ENCODE results near the gene RECK.

Gene RECK

GRCh38 chr9:36023260-36024048 is 13.3 kb upstream of the RECK start:
- peak; percentile 44 for DNase-seq (ENCODE audit: low read depth)

GRCh38 chr9:36025746-36026145 is 11.0 kb upstream of the RECK start:
- no peak for DNase-seq (ENCODE audit: low read depth)

- no peak for DNase-seq (ENCODE audit: low read depth)
Measured at GRCh38 chr9:36029202-36029601, 7.5 kb upstream of the RECK start.

DNA sequence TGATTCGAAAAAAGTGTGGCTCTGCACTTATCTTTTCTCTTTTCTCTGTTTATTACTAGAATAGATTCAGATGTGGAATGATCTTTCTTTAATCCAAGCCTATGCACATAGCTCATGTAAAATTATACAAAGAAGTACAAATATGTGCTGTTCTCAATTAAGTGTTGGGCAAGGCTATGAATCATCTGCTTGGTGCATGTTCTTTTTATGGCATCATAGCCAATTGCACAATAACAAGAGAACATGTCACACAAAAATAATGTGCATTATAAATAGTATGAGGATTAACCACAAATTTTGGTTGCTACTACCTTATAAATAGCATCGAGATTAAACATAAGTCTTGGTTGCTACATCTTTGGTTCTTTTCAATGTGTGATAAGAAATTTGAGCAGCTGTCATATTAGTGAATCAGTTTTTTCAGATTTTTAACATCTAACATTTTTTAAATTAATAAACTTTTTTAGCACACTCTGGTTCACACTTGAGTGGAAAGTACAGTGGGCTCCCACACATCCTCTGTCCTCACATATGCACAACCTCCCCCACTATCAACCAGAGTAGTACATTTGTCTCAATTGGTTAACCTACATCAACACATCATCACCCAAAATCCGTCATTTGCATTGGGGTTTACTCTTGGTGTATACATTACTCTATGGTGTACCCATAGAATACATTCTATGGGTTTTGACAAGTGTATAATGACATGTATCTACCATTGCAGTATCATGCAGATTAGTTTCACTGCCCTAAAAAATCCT is 6.8 kb upstream of the RECK start:
- peak; percentile 93 for DNase-seq (ENCODE audit: low read depth)

GRCh38 chr9:36030871-36031270 is 5.8 kb upstream of the RECK start:
- DNase-seq (ENCODE audit: low read depth), result no peak

GRCh38 chr9:36031774-36032555 is 4.7 kb upstream of the RECK start:
- no peak for DNase-seq (ENCODE audit: low read depth)

DNA sequence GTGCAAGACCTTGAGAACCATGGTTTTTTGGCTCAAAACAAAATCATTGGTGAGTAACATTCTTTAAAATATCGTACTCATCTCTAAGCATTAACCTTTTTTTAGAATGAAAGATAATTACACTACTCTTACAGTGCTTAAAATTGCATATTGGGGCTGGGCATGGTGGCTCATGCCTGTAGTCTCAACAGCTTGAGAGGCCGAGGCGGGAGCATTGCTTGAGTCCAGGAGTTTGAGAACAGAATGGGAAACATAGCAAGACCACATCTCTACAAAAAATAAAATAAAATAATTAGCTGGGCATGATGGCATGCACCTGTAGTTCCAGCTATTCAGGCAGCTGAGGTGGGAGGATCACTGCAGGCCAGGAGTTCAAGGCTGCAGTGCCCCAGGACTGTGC is 2.9 kb upstream of the RECK start:
- DNase-seq (ENCODE audit: low read depth), result no peak

DNA sequence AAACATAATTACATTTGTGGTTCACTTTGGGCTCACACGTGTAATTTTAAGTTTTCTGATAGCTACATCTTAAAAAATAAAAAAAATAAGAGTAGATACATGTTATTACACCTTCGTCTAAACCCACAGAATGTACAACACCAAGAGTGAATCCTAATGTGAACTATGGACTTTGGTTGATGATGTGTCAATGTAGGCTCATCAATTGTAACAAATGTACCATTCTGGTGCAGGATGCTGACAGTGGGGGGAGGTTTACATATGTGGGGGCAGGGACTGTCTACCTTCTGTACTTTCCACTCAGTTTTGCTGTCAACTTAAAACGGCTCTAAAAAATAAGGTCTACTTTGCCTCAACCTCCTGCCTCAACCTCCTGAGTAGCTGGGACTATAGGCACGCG is 2.5 kb upstream of the RECK start:
- no peak for DNase-seq (ENCODE audit: low read depth)

GRCh38 chr9:36035006-36035405 is 1.7 kb upstream of the RECK start:
- DNase-seq (ENCODE audit: low read depth), result no peak

- no peak for DNase-seq (ENCODE audit: low read depth)
Measured at GRCh38 chr9:36036253-36036779, 397 bp upstream of the RECK start.

DNA sequence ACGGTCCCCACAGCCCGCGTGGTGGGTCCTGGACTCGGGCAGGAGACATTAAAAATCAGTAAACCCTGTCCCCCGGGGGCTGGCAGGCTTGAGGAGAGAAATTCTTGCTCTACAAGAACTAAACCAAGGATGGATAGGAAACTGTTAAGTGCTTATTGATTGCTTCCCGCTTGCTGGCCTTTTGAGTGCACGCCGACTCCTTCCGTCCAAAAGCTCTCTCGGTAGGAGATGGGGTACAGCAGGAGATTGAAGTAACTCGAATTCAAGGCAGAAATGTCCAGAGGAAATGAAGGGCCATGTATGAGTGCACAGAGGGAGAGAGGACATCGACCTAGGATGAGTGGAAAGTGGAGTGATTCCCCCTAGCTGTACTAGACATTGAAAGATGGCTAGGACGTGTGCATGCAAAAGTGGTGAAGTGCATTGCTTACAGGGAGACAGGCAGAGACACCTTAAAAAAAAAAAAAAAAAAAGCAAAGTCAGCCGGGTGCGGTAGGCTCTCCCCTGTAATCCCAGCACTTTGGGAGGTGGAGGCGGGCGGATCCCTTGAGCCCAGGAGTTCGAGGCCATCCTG is 923 bp downstream of the RECK start:
- no peak for DNase-seq (ENCODE audit: low read depth)

- no peak for DNase-seq (ENCODE audit: low read depth)
Measured at GRCh38 chr9:36039121-36039520, 2.4 kb downstream of the RECK start.

DNA sequence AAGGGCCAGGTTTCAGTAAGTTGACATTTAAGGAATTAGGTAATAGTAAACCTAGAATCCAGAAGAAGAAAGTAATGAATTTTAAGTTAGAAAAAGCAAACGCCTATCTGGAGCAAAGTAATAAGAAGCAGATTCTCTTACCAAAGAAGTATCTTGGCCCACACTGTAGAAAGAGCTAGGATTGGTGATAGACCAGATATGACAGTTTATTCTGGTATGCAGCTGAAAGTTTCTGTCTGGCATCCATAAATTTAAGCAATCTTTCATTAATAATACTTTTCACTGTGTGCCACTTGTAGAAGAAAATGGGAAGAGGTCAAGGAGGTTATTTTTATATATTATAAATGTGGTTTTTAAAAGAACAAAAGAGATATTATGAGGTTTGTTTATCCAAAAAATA is 3.0 kb downstream of the RECK start:
- DNase-seq (ENCODE audit: low read depth), result no peak

- DNase-seq (ENCODE audit: low read depth), result no peak
Measured at GRCh38 chr9:36040271-36040925, 3.7 kb downstream of the RECK start.

- DNase-seq (ENCODE audit: low read depth), result no peak
Measured at GRCh38 chr9:36041506-36041905, 4.8 kb downstream of the RECK start.

- DNase-seq (ENCODE audit: low read depth), result no peak
Measured at GRCh38 chr9:36045610-36046009, 8.9 kb downstream of the RECK start.

DNA sequence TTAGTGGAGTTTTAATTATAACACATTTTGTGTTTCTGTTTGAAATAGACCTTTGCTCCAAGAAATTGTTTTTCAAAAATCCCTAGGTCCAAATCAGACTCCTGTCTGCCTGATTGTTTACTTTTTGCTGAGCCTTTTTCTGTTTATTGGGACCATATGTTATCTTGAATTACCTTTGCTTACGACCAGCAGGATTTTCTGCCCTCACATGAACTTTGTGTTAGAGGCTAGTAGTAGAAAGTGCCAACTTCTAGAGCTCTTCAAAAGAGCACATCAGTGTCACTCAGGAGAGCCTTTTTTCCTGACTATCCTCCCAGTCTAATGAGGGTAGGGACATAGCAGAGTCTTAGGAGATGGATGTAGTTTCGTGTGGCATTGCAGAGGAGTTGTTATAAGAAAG is 10.2 kb downstream of the RECK start:
- DNase-seq (ENCODE audit: low read depth), result no peak

DNA sequence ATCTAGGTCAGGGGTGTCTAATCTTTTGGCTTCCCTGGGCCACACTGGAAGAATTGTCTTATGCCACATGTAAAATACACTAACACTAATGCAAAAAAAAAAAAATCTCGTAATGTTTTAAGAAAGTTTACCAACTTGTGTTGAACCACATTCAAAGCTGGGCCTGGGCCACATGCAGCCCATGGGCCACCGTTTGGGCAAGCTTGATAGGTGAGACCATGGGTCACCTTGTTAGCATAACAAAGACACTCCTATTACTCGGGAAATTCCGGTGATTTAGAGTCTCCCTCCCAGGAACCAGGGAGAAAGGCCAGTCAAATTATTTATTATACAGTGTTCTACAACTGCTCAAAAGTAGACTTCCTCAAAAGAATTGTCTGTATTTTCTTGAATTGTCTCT is 12.7 kb downstream of the RECK start:
- DNase-seq (ENCODE audit: low read depth), result no peak

DNA sequence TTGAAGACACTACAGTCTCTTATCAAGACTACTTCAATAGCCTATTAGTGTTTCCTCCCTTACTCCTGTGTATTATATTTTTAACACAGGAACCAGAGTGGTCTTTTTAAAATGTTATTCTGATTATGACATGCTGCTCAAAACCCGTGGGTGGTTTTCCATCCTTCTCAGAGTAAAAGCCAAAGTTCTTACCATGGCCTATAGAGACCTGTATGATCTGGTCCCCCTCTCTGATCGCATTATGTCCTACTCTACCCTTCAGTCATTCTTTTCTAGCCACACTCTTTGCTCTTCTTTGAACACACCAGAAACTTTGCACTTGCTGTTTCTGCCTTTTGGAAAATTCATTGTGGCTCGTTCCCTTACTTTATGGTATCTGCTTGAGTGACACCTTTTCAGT is 13.8 kb downstream of the RECK start:
- DNase-seq (ENCODE audit: low read depth), result no peak

DNA sequence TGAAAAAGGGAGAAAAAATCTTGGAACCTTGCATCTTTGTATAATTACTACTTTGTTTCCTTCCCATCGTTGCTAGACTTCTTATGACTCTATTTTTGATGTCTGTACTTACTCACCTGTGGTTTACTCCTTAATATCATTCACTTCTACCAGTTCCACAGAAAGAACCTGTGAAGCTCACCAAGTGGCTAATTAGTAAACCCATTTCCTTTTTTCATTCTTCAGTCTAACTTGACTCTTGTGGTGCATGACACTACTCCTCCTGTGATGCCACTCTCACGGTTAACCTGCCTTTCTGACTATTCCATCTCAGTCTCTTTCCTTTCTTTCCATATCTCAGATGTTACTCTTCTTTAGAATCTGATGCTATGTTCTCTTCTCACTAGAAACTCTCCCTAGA is 14.6 kb downstream of the RECK start:
- no peak for DNase-seq (ENCODE audit: low read depth)

GRCh38 chr9:36053971-36054370 is 17.3 kb downstream of the RECK start:
- DNase-seq (ENCODE audit: low read depth), result no peak

DNA sequence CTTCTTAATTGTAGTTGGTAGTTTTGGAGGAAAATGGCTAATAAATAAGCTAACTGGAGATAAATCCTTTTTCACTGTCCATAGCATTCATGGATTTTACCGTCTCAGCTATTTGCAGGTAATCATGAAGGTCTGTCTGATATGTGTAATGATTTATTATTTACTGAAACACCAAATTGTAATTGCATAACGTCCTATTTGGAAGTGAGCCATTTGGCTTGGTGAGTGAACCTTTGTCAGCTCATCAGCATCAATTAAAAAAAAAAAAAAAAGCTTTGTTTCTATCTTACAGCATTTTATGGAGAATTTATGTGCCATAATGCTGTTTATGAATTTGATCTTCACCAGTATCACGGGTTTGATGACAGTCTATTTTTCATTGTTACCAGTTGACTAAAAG is 20.2 kb downstream of the RECK start:
- DNase-seq (ENCODE audit: low read depth), result no peak

Data from stromal cell of bone marrow (primary cell).